T-cell (primary cell): ENCODE measurements around the gene LRRC52. TPM values are rescaled to one million over a fixed set of nuclear protein-coding genes. Genes with fewer than 3 reads are reported as not detected.

Experiments
- ATAC-seq, 4 experiments: fragments of 200-7000 bp in 3 of 4; fragments of 150-1000 bp in 1 of 4; cut with Tn5 transposase; replicated peaks in 1 of 4; 1 replicate in 3 of 4; 2 replicates in 1 of 4; pipeline ENCODE4 v1.10.0; 2021; ENCODE audit warnings: moderate library complexity in 3 of 4, mild to moderate bottlenecking in 2 of 4, moderate number of reproducible peaks in 1 of 4
- CTCF ChIA-PET, 2 donors: fragments of 300-600 bp; sonication (Branson Sonifier 250); formaldehyde crosslinking; loops; one replicate each; lab custom pipeline; 2022; ENCODE audit warnings: antibody characterized with exemption in 2 of 2; lab: Charles Lee
- POLR2A ChIA-PET, 2 donors: fragments of 300-600 bp; sonication (Branson Sonifier 250); formaldehyde crosslinking; loops; one replicate each; lab custom pipeline; 2022; ENCODE audit warnings: antibody characterized with exemption in 2 of 2; lab: Charles Lee
- DNase-seq, 35 experiments: peaks; one replicate each; pipeline versions ENCODE4 v3.0.0 to v3.0.0-alpha.2; 2013 to 2023
- H3K27ac ChIP-seq: one replicate; pipeline ENCODE4 v1.5.1; 2013; ENCODE audit warnings: low read length
- H3K27me3 ChIP-seq, 2 experiments: replicated peaks in 1 of 2; 1 replicate in 1 of 2; 2 replicates in 1 of 2; pipeline versions ENCODE4 v1.6.1 to v1.7.0; 2013; ENCODE audit warnings: low read length in 1 of 2, mixed read lengths in 1 of 2; ENCODE audit not compliant: control insufficient read depth in 2 of 2, insufficient read depth in 2 of 2; ENCODE audit errors: extremely low read depth in 1 of 2
- H3K36me3 ChIP-seq, 2 donors: 1 replicate in 1 of 2; 2 replicates in 1 of 2; pipeline versions ENCODE4 v1.6.1 to v1.7.0; 2013; ENCODE audit warnings: low read length in 1 of 2; ENCODE audit not compliant: control insufficient read depth in 2 of 2, insufficient read depth in 1 of 2; ENCODE audit errors: extremely low read depth in 1 of 2
- H3K4me1 ChIP-seq, 2 experiments: 1 replicate in 1 of 2; 2 replicates in 1 of 2; pipeline versions ENCODE4 v1.6.1 to v1.7.0; 2013; ENCODE audit warnings: low read length in 2 of 2, mixed read lengths in 1 of 2; ENCODE audit not compliant: insufficient read depth in 2 of 2, control insufficient read depth in 1 of 2; ENCODE audit errors: extremely low read depth in 1 of 2
- H3K4me3 ChIP-seq, 2 donors: 1 replicate in 1 of 2; 2 replicates in 1 of 2; pipeline versions ENCODE4 v1.5.1 to v1.7.0; 2013; ENCODE audit warnings: mild to moderate bottlenecking in 2 of 2, low read length in 1 of 2, moderate library complexity in 1 of 2; ENCODE audit not compliant: control insufficient read depth in 1 of 2; ENCODE audit errors: extremely low read depth in 1 of 2
- H3K9me3 ChIP-seq: 2 replicates; pipeline ENCODE4 v1.7.0; 2013
- H3K27ac Mint-ChIP-seq, 2 donors: one replicate each; pipeline ENCODE4 v1.8.0; 2020 to 2021; ENCODE audit warnings: mild to moderate bottlenecking in 2 of 2, mixed read lengths in 2 of 2
- H3K27me3 Mint-ChIP-seq, 2 donors: one replicate each; pipeline ENCODE4 v1.8.0; 2021 to 2022; ENCODE audit warnings: mixed read lengths in 2 of 2
- H3K36me3 Mint-ChIP-seq: one replicate; pipeline ENCODE4 v1.8.0; 2021; ENCODE audit warnings: mixed read lengths
- H3K4me1 Mint-ChIP-seq, 3 donors: one replicate each; pipeline ENCODE4 v1.8.0; 2020 to 2022; ENCODE audit warnings: mixed read lengths in 3 of 3, mild to moderate bottlenecking in 1 of 3
- H3K4me3 Mint-ChIP-seq, 3 donors: one replicate each; pipeline ENCODE4 v1.8.0; 2020 to 2022; ENCODE audit warnings: mild to moderate bottlenecking in 3 of 3, mixed read lengths in 3 of 3, moderate library complexity in 3 of 3
- H3K9me3 Mint-ChIP-seq, 3 donors: one replicate each; pipeline ENCODE4 v1.8.0; 2020 to 2022; ENCODE audit warnings: mixed read lengths in 3 of 3
- WGBS: methylation state at CpG from one replicate; pipeline ENCODE4 v1.1.5; 2013; ENCODE audit warnings: missing lambda C conversion rate; ENCODE audit not compliant: insufficient coverage; 5-methylcytosine and 5-hydroxymethylcytosine counted together
- total RNA-seq, 35 experiments: library from RNA in 6 of 35; stranded (reverse) in 6 of 35; fragments of 120-200 nt in 1 of 35; gene quantifications; one replicate each; pipeline versions ENCODE4 v1.2.1 to v1.2.4 and lab custom pipeline; 2013 to 2026

The LRRC52 gene
- total RNA-seq, 5 donors from 2014 or later (not counting 1 experiment from before 2014, with no cell fraction given) = not detected

- H3K27ac ChIP-seq = no peak overlapping the region
- DNase-seq (no peak), ATAC-seq (no peak)
- Mint-ChIP-seq H3K4me3 (no peak overlapping the region), H3K27ac (no peak overlapping the region), H3K27me3 (peaks cover 16 to 27% of the 10 kb centered on the region in 2 donors), H3K9me3 (peaks cover 0 to 10% (median 5%) of the 10 kb centered on the region in 3 donors), H3K4me1 (no peaks in the 10 kb centered on the region), H3K36me3 (peaks cover 4% of the 10 kb centered on the region)
- no peaks in the 10 kb centered on the region for H3K4me1 ChIP-seq
- ChIA-PET POLR2A (interaction anchor here in 1 of 2 donors (0.5 kb wide), 1 partner anchor 22 kb away, joined by 4 read pairs; no protein-coding TSS in a partner anchor), CTCF (interaction anchor here in 1 of 2 donors (0.6 kb wide), 1 partner anchor 14 kb away, joined by 3 read pairs; no protein-coding TSS in a partner anchor)
- H3K4me3 ChIP-seq = no peak overlapping the region
- H3K27me3 ChIP-seq = peaks cover 0 to 22% of the 10 kb centered on the region in 2 experiments
- no peaks in the 10 kb centered on the region for H3K9me3 ChIP-seq
- no peaks in the 10 kb centered on the region for H3K36me3 ChIP-seq
- no CpG with 5 or more reads among the region's 3 CpGs for WGBS
Measured at GRCh38 chr1:165612062-165612461, 68.3 kb downstream of the LRRC52 start.

Other genes starting within 250 kb of the LRRC52 start
- gene LMX1A, start 187.3 kb upstream of the LRRC52 start, total RNA-seq = not detected
- gene RXRG, start 98.9 kb upstream of the LRRC52 start, total RNA-seq = not detected
- 10 to 100 TPM; 33.1 to 66.7 (median 40.4) TPM for gene MGST3, start 87.2 kb downstream of the LRRC52 start, total RNA-seq
- gene ALDH9A1, start 154.6 kb downstream of the LRRC52 start, total RNA-seq = 10 to 100 TPM; 30.8 to 38.5 (median 34.7) TPM
- 10 to 100 TPM; 36.2 to 67.1 (median 51.4) TPM for gene TMCO1, start 224.9 kb downstream of the LRRC52 start, total RNA-seq